Mucosa of descending colon (tissue), 3 donors: ENCODE measurements around the gene PITRM1. TPM values are rescaled to one million over a fixed set of nuclear protein-coding genes. Genes with fewer than 3 reads are reported as not detected.

ENCODE experiments used
- ATAC-seq: fragments of 200-7000 bp; cut with Tn5 transposase; one replicate; pipeline ENCODE4 v1.9.1; 2020; ENCODE audit warnings: mild to moderate bottlenecking, moderate library complexity
- DNase-seq, 3 donors: peaks; one replicate each; pipeline ENCODE4 v3.0.0-alpha.2; 2020
- H3K36me3 ChIP-seq: fragments of 200-600 bp; one replicate; pipeline ENCODE4 v1.8.0; 2021; ENCODE audit warnings: low read depth, mild to moderate bottlenecking
- H3K4me1 ChIP-seq: fragments of 200-600 bp; one replicate; pipeline ENCODE4 v1.8.0; 2021; ENCODE audit warnings: low read depth, mild to moderate bottlenecking
- H3K4me3 ChIP-seq: fragments of 200-600 bp; one replicate; pipeline ENCODE4 v1.8.0; 2021; ENCODE audit warnings: mild to moderate bottlenecking
- H3K9me3 ChIP-seq: fragments of 200-600 bp; one replicate; pipeline ENCODE4 v1.8.0; 2021; ENCODE audit warnings: mild to moderate bottlenecking
- CTCF ChIP-seq: fragments of 200-600 bp; IDR thresholded peaks from one replicate; pipeline ENCODE4 v1.8.0; 2022; ENCODE audit warnings: antibody characterized with exemption, mild to moderate bottlenecking
- intact Hi-C, 2 donors: fragments of 100-400 bp; cut with DNase I in 1 of 2; cut with micrococcal nuclease in 1 of 2; formaldehyde crosslinking; loops; one replicate each; pipeline versions ENCODE4 v1.11.0 to v1.11.1; 2022; cut with DNase I, micrococcal nuclease
- total RNA-seq, 3 donors: library from RNA; stranded (reverse); fragmentation: NEBNext Ultra II Directional in 2 of 3; extraction: Animal tissue kit (Norgen Biotek cat#: 25700) in 2 of 3; gene quantifications; one replicate each; pipeline versions ENCODE4 v1.2.1 to v1.2.4, GENCODE V29; 2021 to 2023
- donor health status: DM: no; HTN: no; CAD: no; lungs with moderate emphysema.
- donor health status: DM: no; HTN: no; CAD: no.
- donor health status: DM: no; HTN: yes; CAD: no.

PITRM1 gene
- total RNA-seq, 3 donors from 2014 or later: 50.8 to 53.9 (median 51.3) TPM

- H3K9me3 ChIP-seq: no peaks in the 10 kb centered on the region
- H3K36me3 ChIP-seq: no peaks in the 10 kb centered on the region
- intact Hi-C loops: no loop called here
- DNase-seq: no peak
- no peaks in the 10 kb centered on the region for H3K4me1 ChIP-seq
- no peak for TF ChIP-seq CTCF
- no peak overlapping the region for H3K4me3 ChIP-seq
- ATAC-seq: no peak
Observed at GRCh38 chr10:3113343-3113720, 59.2 kb downstream of the PITRM1 start.

GRCh38 chr10:3111621-3112163 lies 60.9 kb downstream of the PITRM1 start:
- H3K36me3 ChIP-seq: no peaks in the 10 kb centered on the region
- no peaks in the 10 kb centered on the region for H3K4me1 ChIP-seq
- no peak for ATAC-seq
- intact Hi-C loops: no loop called here
- no peak for TF ChIP-seq CTCF
- H3K9me3 ChIP-seq: no peaks in the 10 kb centered on the region
- H3K4me3 ChIP-seq: no peak overlapping the region
- DNase-seq: no peak

- intact Hi-C loops: no loop called here
- no peak for TF ChIP-seq CTCF
- DNase-seq: no peak
- Histone ChIP-seq H3K36me3 (no peaks in the 10 kb centered on the region), H3K4me3 (no peak overlapping the region), H3K9me3 (no peaks in the 10 kb centered on the region), H3K4me1 (no peaks in the 10 kb centered on the region)
- ATAC-seq: no peak
Observed at GRCh38 chr10:3110782-3111620, 61.6 kb downstream of the PITRM1 start.

GRCh38 chr10:3109633-3110032 lies 62.9 kb downstream of the PITRM1 start:
- Histone ChIP-seq H3K4me3 (no peak overlapping the region), H3K4me1 (no peaks in the 10 kb centered on the region), H3K9me3 (no peaks in the 10 kb centered on the region), H3K36me3 (no peaks in the 10 kb centered on the region)
- DNase-seq: no peak
- intact Hi-C loops: no loop called here
- TF ChIP-seq CTCF: no peak
- no peak for ATAC-seq

GRCh38 chr10:3109196-3109595 lies 63.4 kb downstream of the PITRM1 start:
- no peaks in the 10 kb centered on the region for H3K36me3 ChIP-seq
- no peaks in the 10 kb centered on the region for H3K9me3 ChIP-seq
- ATAC-seq: no peak
- TF ChIP-seq CTCF: no peak
- DNase-seq: no peak
- no peak overlapping the region for H3K4me3 ChIP-seq
- intact Hi-C loops: no loop called here
- H3K4me1 ChIP-seq: no peaks in the 10 kb centered on the region
